PC-3 (cell line): Measurements from ENCODE around the gene CUEDC1. TPM values are rescaled to one million over a fixed set of nuclear protein-coding genes. Genes with fewer than 3 reads are reported as not detected.
A peak's percentile ranks its signal among the peaks of the same experiment; 100 is the strongest.

ENCODE experiments used
- ATAC-seq: fragments of 200-7000 bp; cut with Tn5 transposase; 2 replicates; pipeline ENCODE4 v1.9.1; 2020; ENCODE audit warnings: mild to moderate bottlenecking, moderate library complexity
- BruUV-seq: library from RNA; stranded (reverse); fragments of 400-500 nt; replicated peaks from 2 replicates; lab custom pipeline; 2021; lab: Mats Ljungman, UMichigan
- CTCF ChIA-PET: fragments of 300-600 bp; sonication (Branson Sonifier 250); formaldehyde crosslinking; loops from one replicate; lab custom pipeline; 2022; ENCODE audit warnings: antibody characterized with exemption; lab: Charles Lee
- POLR2A ChIA-PET: fragments of 300-600 bp; sonication (Branson Sonifier 250); formaldehyde crosslinking; loops from one replicate; lab custom pipeline; 2022; ENCODE audit warnings: antibody characterized with exemption; ENCODE audit not compliant: unreplicated experiment; lab: Charles Lee
- DNase-seq: peaks from one replicate; pipeline ENCODE4 v3.0.0-alpha.2; 2015
- H2AFZ ChIP-seq: fragments of 300-600 bp; sonication (generic); 2 replicates; pipeline ENCODE4 v1.6.0; 2016; ENCODE audit warnings: antibody characterized with exemption, low read length
- H3F3A ChIP-seq: fragments of 300-600 bp; sonication (generic); one replicate; pipeline ENCODE4 v1.6.0; 2017; ENCODE audit warnings: antibody characterized with exemption, low read length, control low read depth, mild to moderate bottlenecking; ENCODE audit not compliant: unreplicated experiment
- H3K27ac ChIP-seq: fragments of 300-600 bp; sonication (generic); 2 replicates; pipeline ENCODE4 v1.5.1; 2016; ENCODE audit warnings: mild to moderate bottlenecking, low read length
- H3K27me3 ChIP-seq: fragments of 300-600 bp; sonication (generic); 2 replicates; pipeline ENCODE4 v1.6.1; 2016; ENCODE audit warnings: low read length, mixed read lengths
- H3K36me3 ChIP-seq: fragments of 300-600 bp; sonication (generic); 2 replicates; pipeline ENCODE4 v1.6.1; 2016; ENCODE audit warnings: low read depth, mixed run types, low read length, mixed read lengths
- H3K4me1 ChIP-seq: fragments of 300-600 bp; sonication (generic); 2 replicates; pipeline ENCODE4 v1.5.1; 2016; ENCODE audit warnings: low read length; ENCODE audit not compliant: insufficient read depth
- H3K4me2 ChIP-seq: fragments of 300-600 bp; sonication (generic); 2 replicates; pipeline ENCODE4 v1.6.0; 2016; ENCODE audit warnings: low read length
- H3K4me3 ChIP-seq: fragments of 300-600 bp; sonication (generic); 2 replicates; pipeline ENCODE4 v1.5.1; 2016; ENCODE audit warnings: mild to moderate bottlenecking, low read length, mixed read lengths
- H3K79me2 ChIP-seq: fragments of 300-600 bp; sonication (generic); 2 replicates; pipeline ENCODE4 v1.6.1; 2017; ENCODE audit warnings: low read length, mixed read lengths
- H3K9ac ChIP-seq: fragments of 300-600 bp; sonication (generic); 2 replicates; pipeline ENCODE4 v1.6.0; 2016; ENCODE audit warnings: mild to moderate bottlenecking, low read length
- H3K9me2 ChIP-seq: fragments of 300-600 bp; sonication (generic); replicated peaks from 2 replicates; pipeline ENCODE4 v1.6.1; 2016; ENCODE audit warnings: mixed run types, low read length, mixed read lengths
- H3K9me3 ChIP-seq: fragments of 300-600 bp; sonication (generic); 2 replicates; pipeline ENCODE4 v1.6.1; 2016; ENCODE audit warnings: low read length, mixed read lengths
- H4K20me1 ChIP-seq: fragments of 300-600 bp; sonication (generic); 2 replicates; pipeline ENCODE4 v1.6.1; 2016; ENCODE audit warnings: low read length, mixed read lengths
- EZH2 ChIP-seq: fragments of 300-600 bp; sonication (generic); IDR thresholded peaks from one replicate; pipeline ENCODE4 v1.6.1; 2017; ENCODE audit warnings: antibody characterized with exemption, mild to moderate bottlenecking, low read length; ENCODE audit not compliant: unreplicated experiment
- EZH2phosphoT487 ChIP-seq: fragments of 300-600 bp; sonication (generic); IDR thresholded peaks from 2 replicates; pipeline ENCODE4 v1.6.1; 2018; ENCODE audit warnings: mild to moderate bottlenecking, antibody characterized with exemption, low read length, borderline replicate concordance
- intact Hi-C: fragments of 100-400 bp; cut with micrococcal nuclease; formaldehyde crosslinking; loops from 2 replicates; pipeline ENCODE4 v1.9.0; 2023
- total RNA-seq: library from RNA; depleted of rRNA; stranded (reverse); fragments of >200 nt; gene quantifications from 2 replicates; pipeline ENCODE4 v1.2.3, GENCODE V29; 2014
- TF ChIP-seq, protein P1 (sequence below): fragments of 300-600 bp; sonication (generic); conservative IDR thresholded peaks from 2 replicates; pipeline ENCODE4 v1.5.1; 2017; ENCODE audit warnings: antibody characterized with exemption, low read depth, mild to moderate bottlenecking, low read length

CUEDC1 gene
- total RNA-seq, 1 experiment from 2014 or later: 31.6 TPM

- peaks cover 26% of the 10 kb centered on the region for H3K36me3 ChIP-seq
- H3K4me1 ChIP-seq: no peaks in the 10 kb centered on the region
- H3K4me3 ChIP-seq: no peak overlapping the region
- peak; percentile 82 for ATAC-seq
- intact Hi-C loops: loop anchor here (1.0 to 2.0 kb wide), 4 partner anchors 47 to 137 kb away; no protein-coding TSS in a partner anchor
- H4K20me1 ChIP-seq: peaks cover 7% of the 10 kb centered on the region; the same call in 1 of the 2 replicates
- no peaks in the 10 kb centered on the region for H3K9me2 ChIP-seq
- peak; percentile 87 for DNase-seq
- no peak overlapping the region for H2AFZ ChIP-seq
- no peak overlapping the region for H3K9ac ChIP-seq
- no peaks in the 10 kb centered on the region for H3K27me3 ChIP-seq
- peaks cover 38% of the 10 kb centered on the region for H3F3A ChIP-seq
- H3K9me3 ChIP-seq: no peaks in the 10 kb centered on the region
- ChIA-PET CTCF (interaction anchor here (0.5 to 1.9 kb wide), 7 partner anchors 9 to 199 kb away, joined by 3 to 10 read pairs (median 3); no protein-coding TSS in a partner anchor), POLR2A (no interaction called here)
- H3K79me2 ChIP-seq: no peaks in the 10 kb centered on the region
- no peak overlapping the region for H3K4me2 ChIP-seq
- H3K27ac ChIP-seq: no peak overlapping the region
- TF ChIP-seq, protein P1, sequence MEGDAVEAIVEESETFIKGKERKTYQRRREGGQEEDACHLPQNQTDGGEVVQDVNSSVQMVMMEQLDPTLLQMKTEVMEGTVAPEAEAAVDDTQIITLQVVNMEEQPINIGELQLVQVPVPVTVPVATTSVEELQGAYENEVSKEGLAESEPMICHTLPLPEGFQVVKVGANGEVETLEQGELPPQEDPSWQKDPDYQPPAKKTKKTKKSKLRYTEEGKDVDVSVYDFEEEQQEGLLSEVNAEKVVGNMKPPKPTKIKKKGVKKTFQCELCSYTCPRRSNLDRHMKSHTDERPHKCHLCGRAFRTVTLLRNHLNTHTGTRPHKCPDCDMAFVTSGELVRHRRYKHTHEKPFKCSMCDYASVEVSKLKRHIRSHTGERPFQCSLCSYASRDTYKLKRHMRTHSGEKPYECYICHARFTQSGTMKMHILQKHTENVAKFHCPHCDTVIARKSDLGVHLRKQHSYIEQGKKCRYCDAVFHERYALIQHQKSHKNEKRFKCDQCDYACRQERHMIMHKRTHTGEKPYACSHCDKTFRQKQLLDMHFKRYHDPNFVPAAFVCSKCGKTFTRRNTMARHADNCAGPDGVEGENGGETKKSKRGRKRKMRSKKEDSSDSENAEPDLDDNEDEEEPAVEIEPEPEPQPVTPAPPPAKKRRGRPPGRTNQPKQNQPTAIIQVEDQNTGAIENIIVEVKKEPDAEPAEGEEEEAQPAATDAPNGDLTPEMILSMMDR: peak; percentile 90
- no peak for TF ChIP-seq EZH2
- BruUV-seq: no TSS peak
These were observed 40.1 kb upstream of the CUEDC1 start for GRCh38 chr17:57995076-57995956.

GRCh38 chr17:57994436-57994835 lies 39.2 kb upstream of the CUEDC1 start:
- POLR2A ChIA-PET: no interaction called here
- Histone ChIP-seq H3K4me3 (no peak overlapping the region), H3K36me3 (peaks cover 23% of the 10 kb centered on the region), H3K9ac (no peak overlapping the region), H3K4me2 (no peak overlapping the region), H3K27me3 (no peaks in the 10 kb centered on the region), H3K79me2 (no peaks in the 10 kb centered on the region), H3F3A (peaks cover 39% of the 10 kb centered on the region), H4K20me1 (no peaks in the 10 kb centered on the region; the same call in 1 of the 2 replicates), H3K27ac (no peak overlapping the region), H3K9me2 (no peaks in the 10 kb centered on the region), H2AFZ (no peak overlapping the region), H3K4me1 (0 out of 2 replicates have a peak, but pooled peaks cover 2% of the 10 kb centered on the region), H3K9me3 (no peaks in the 10 kb centered on the region)
- CTCF ChIA-PET: interaction anchor here (0.6 kb wide), 1 partner anchor 200 kb away, joined by 3 read pairs; no protein-coding TSS in a partner anchor
- no peak for DNase-seq
- TF ChIP-seq, protein P1: no peak
- TF ChIP-seq EZH2phosphoT487: no peak
- no peak for TF ChIP-seq EZH2
- no peak for ATAC-seq
- no TSS peak for BruUV-seq
- intact Hi-C loops: loop anchor here (2.0 kb wide), 2 partner anchors 46 to 102 kb away; no protein-coding TSS in a partner anchor
